Measurements from ENCODE around the gene KIF25. TPM values are rescaled to one million over a fixed set of nuclear protein-coding genes. Genes with fewer than 3 reads are reported as not detected.

KIF25 gene
- total and polyA plus RNA-seq, 8 donors: 0.23 to 0.35 (median 0.26) TPM; not detected in 4

DNA sequence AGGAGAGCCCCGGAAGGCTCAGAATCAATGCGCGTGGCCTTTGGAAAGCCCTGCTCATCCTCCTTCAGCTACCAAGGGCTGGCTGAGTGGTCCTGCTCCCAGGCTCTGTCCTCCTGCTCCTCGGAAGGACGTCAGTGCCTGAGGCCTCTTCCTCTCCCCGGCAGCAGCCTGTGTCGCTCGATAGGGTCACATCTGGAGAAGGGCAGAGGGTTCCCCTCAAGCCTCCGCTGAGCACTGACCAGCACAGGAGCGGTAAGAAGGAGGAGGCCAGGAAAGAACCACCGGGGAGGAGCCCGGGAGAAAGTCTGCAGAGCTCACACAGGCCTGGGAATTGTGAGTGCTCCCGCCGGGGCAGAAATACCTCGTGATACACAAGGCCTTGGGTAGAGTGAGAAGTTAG lies 21.2 kb downstream of the KIF25 start:
- FAIRE-seq: no peak
- Histone ChIP-seq H3K27me3 (no peaks in the 10 kb centered on the region), H3K36me3 (no peaks in the 10 kb centered on the region), H3K4me3 (no peak overlapping the region), H3K4me1 (no peaks in the 10 kb centered on the region), H3K9me3 (no peaks in the 10 kb centered on the region), H3K27ac (no peak overlapping the region)
- DNase-seq: peak in 1 of 6 donors; percentile 4
- ATAC-seq: no peak
- TF ChIP-seq, protein P1, sequence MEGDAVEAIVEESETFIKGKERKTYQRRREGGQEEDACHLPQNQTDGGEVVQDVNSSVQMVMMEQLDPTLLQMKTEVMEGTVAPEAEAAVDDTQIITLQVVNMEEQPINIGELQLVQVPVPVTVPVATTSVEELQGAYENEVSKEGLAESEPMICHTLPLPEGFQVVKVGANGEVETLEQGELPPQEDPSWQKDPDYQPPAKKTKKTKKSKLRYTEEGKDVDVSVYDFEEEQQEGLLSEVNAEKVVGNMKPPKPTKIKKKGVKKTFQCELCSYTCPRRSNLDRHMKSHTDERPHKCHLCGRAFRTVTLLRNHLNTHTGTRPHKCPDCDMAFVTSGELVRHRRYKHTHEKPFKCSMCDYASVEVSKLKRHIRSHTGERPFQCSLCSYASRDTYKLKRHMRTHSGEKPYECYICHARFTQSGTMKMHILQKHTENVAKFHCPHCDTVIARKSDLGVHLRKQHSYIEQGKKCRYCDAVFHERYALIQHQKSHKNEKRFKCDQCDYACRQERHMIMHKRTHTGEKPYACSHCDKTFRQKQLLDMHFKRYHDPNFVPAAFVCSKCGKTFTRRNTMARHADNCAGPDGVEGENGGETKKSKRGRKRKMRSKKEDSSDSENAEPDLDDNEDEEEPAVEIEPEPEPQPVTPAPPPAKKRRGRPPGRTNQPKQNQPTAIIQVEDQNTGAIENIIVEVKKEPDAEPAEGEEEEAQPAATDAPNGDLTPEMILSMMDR (IDR thresholded peaks at IDR 0.05): no peak
- intact Hi-C loops (cut with DNase I): no loop called here
- WGBS, 2 donors: 83 to 87% methylated on average over 15 of the region's 15 CpGs

DNA sequence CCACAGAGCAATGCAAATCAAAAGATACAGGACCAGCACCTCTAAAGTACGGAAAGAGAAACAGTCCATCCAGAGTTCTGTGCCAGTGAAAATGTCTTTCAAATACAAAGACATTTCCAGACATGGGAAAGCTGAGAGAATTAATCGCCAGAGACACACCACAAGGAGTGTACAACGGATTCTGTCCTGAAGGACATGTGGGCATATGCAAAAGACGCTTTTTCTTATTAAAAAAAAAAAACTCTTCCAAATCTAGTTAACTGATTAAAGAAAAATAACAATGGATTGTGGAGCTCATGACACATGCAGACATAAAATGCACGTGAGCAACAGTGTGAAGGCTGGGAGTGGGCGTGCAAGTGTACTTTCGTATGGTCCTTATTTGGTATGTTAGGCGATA lies 22.8 kb downstream of the KIF25 start:
- Histone ChIP-seq H3K9me3 (no peaks in the 10 kb centered on the region), H3K36me3 (no peaks in the 10 kb centered on the region), H3K27ac (no peak overlapping the region), H3K4me1 (no peaks in the 10 kb centered on the region), H3K4me3 (no peak overlapping the region), H3K27me3 (no peaks in the 10 kb centered on the region)
- WGBS, 2 donors: 79 to 83% methylated on average over 8 of the region's 8 CpGs
- DNase-seq (no peak), ATAC-seq (no peak), FAIRE-seq (no peak)
- intact Hi-C loops (cut with DNase I): no loop called here
- TF ChIP-seq, protein P1 (IDR thresholded peaks at IDR 0.05): no peak

DNA sequence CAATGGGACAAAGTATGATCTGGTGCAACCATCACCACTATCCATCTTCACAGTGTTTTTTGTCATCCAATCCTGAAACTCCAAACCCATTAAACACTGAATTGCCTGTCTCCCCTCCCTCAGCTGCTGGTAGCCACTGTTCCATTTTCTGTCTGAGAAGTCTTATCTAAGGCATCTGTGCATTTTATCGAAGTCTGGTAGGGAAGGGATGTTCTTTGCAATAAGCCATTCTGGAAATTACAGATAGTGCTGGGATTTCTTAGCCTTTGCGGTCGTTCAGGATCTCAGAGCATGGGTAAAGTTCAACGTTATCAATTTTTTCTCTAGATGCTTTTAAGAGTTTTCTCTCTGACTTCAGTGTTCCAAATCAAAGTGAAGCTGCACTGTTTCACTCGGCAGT lies 24.1 kb downstream of the KIF25 start:
- ATAC-seq (no peak), DNase-seq (no peak), FAIRE-seq (no peak)
- no peaks in the 10 kb centered on the region for H3K4me1 ChIP-seq
- no peak overlapping the region for H3K4me3 ChIP-seq
- 54 to 66% methylated on average over 5 of the region's 5 CpGs for WGBS, 2 donors
- H3K36me3 ChIP-seq: no peaks in the 10 kb centered on the region
- intact Hi-C loops (cut with DNase I): no loop called here
- TF ChIP-seq, protein P1 (IDR thresholded peaks at IDR 0.05): no peak
- no peaks in the 10 kb centered on the region for H3K9me3 ChIP-seq
- H3K27me3 ChIP-seq: no peaks in the 10 kb centered on the region
- no peak overlapping the region for H3K27ac ChIP-seq

DNA sequence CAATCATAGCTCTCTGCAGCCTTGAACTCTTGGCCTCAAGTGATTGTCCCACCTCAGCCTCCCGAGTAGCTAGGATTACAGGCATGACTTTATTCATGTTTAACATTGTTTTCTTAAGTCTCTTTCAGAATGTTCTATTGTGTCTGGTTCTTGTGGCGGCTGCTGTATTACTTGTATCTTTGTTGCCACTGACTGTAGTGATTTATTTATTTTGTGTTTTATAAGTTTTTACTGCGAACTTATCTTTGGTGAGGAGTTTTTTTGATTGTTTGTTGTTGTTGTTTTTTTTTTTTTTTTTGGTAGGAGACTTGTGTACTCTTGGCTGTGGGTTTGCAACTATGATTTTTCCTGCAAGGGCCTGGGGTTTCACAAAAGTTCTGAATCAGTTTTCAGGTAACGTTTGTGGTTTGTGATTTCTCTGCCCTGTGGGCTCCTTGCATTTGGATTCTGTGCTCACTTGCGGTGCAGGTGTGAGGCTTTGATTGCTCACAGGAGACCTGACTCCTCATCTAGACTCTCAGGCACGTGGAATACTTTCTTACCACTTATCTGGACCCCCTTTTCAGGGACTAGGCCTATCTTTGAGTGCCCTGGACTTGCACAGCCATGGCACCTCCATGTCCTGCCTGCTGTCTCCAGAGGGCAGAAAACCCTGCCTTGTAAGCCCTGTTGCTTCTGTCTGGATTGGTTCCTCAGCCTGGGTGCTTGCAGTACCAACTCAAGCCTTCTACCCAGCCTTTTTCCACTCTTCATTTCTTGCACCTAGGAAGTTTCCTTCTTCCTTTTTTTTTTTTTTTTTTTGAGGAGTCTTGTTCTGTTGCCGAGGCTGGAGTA lies 25.2 kb downstream of the KIF25 start:
- ATAC-seq (no peak), DNase-seq (peak in 1 of 6 donors; percentile 3), FAIRE-seq (no peak)
- 72% methylated on average over 7 of the region's 7 CpGs for WGBS, 2 donors
- no peak overlapping the region for H3K27ac ChIP-seq
- no peak overlapping the region for H3K4me3 ChIP-seq
- TF ChIP-seq, protein P1 (IDR thresholded peaks at IDR 0.05): no peak
- H3K9me3 ChIP-seq: no peaks in the 10 kb centered on the region
- no peaks in the 10 kb centered on the region for H3K4me1 ChIP-seq
- H3K27me3 ChIP-seq: no peaks in the 10 kb centered on the region
- no peaks in the 10 kb centered on the region for H3K36me3 ChIP-seq
- intact Hi-C loops (cut with DNase I): no loop called here

DNA sequence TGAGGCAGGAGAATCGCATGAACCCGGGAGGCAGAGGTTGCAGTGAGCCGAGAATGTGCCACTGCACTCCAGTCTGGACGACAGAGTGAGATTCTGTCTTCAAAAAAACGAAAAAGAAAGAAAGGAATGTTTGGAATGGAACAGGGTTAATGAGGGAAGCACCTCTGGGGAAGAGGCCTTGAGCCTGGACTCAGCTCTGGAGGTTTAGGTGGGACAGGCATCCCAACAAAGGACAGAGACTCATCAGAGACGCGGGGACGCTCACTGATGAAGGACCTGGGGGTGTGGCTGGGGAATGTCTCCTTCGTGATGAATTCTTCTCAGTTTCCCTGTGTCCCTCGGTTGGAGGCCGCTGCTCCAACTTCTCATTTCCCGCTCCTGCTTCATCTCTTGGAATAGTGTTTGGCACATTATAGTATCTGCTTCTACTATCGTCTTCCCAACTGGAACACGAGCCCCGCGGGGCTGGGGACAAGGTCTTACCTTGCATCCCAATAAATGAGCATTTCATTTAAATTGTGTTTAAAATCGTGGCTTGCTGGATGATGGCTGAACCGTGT lies 27.6 kb downstream of the KIF25 start:
- no peaks in the 10 kb centered on the region for H3K36me3 ChIP-seq
- intact Hi-C loops (cut with DNase I): no loop called here
- no peaks in the 10 kb centered on the region for H3K27me3 ChIP-seq
- H3K9me3 ChIP-seq: no peaks in the 10 kb centered on the region
- DNase-seq: peak in 1 of 6 donors; percentile 5
- no peak for FAIRE-seq
- no peak overlapping the region for H3K4me3 ChIP-seq
- H3K27ac ChIP-seq: no peak overlapping the region
- TF ChIP-seq, protein P1 (IDR thresholded peaks at IDR 0.05): no peak
- H3K4me1 ChIP-seq: no peaks in the 10 kb centered on the region
- 83 to 88% methylated on average over 18 of the region's 18 CpGs for WGBS, 2 donors
- no peak for ATAC-seq

Data from pancreas (tissue), 10 donors.